HUES64 (cell line): ENCODE data around the gene GOT1.

Source experiments
- H3K27ac ChIP-seq: 2 replicates; pipeline ENCODE4 v1.7.0; 2013; ENCODE audit warnings: low read depth, low read length, inconsistent platforms
- H3K27me3 ChIP-seq: 2 replicates; pipeline ENCODE4 v1.6.1; 2013; ENCODE audit warnings: mild to moderate bottlenecking, low read length; ENCODE audit not compliant: insufficient read depth
- H3K36me3 ChIP-seq: 2 replicates; pipeline ENCODE4 v1.6.1; 2013; ENCODE audit warnings: mild to moderate bottlenecking, low read length; ENCODE audit not compliant: insufficient read depth
- H3K4me1 ChIP-seq: 2 replicates; pipeline ENCODE4 v1.6.1; 2013; ENCODE audit warnings: mild to moderate bottlenecking, low read length, moderate library complexity; ENCODE audit not compliant: insufficient read depth
- H3K4me3 ChIP-seq: 2 replicates; pipeline ENCODE4 v1.5.1; 2013; ENCODE audit warnings: mild to moderate bottlenecking, low read length, moderate library complexity
- H3K9ac ChIP-seq: 2 replicates; pipeline ENCODE4 v1.6.1; 2013; ENCODE audit warnings: mild to moderate bottlenecking, low read depth, low read length
- H3K9me3 ChIP-seq: 2 replicates; pipeline ENCODE4 v1.6.1; 2013; ENCODE audit warnings: low read depth, low read length; ENCODE audit not compliant: insufficient read depth
- WGBS: fragments of 150-250, 120-280 bp; methylation state at CpG from one replicate; pipeline ENCODE4 v1.1.7; 2013; ENCODE audit warnings: missing lambda C conversion rate; 5-methylcytosine and 5-hydroxymethylcytosine counted together

The GOT1 gene

DNA sequence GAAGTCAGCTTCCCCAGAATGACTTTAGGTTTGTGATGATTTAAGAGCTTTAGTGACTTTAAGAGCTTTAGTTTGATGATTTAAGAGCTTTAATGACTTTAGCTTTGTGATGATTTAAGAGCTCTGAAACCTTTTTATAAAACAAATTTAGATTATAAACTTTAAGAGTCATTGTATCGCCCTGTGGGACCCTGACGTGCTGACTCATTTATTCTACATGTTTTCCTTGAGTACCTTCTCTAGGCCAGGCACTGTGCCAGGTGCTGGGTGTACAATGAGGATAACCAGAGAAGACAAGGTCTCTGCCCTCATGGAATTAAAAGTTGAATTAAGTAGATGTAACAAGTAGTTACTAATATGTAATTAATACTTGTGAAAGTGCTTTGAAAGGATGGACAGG, 55.9 kb downstream of the GOT1 start:
- H3K36me3 ChIP-seq: no peaks in the 10 kb centered on the region
- no peaks in the 10 kb centered on the region for H3K9me3 ChIP-seq
- no peak overlapping the region for H3K4me3 ChIP-seq
- H3K27ac ChIP-seq: no peak overlapping the region
- no peaks in the 10 kb centered on the region for H3K27me3 ChIP-seq
- H3K4me1 ChIP-seq: no peaks in the 10 kb centered on the region
- 93% methylated on average over 2 of the region's 2 CpGs for WGBS
- H3K9ac ChIP-seq: no peak overlapping the region

DNA sequence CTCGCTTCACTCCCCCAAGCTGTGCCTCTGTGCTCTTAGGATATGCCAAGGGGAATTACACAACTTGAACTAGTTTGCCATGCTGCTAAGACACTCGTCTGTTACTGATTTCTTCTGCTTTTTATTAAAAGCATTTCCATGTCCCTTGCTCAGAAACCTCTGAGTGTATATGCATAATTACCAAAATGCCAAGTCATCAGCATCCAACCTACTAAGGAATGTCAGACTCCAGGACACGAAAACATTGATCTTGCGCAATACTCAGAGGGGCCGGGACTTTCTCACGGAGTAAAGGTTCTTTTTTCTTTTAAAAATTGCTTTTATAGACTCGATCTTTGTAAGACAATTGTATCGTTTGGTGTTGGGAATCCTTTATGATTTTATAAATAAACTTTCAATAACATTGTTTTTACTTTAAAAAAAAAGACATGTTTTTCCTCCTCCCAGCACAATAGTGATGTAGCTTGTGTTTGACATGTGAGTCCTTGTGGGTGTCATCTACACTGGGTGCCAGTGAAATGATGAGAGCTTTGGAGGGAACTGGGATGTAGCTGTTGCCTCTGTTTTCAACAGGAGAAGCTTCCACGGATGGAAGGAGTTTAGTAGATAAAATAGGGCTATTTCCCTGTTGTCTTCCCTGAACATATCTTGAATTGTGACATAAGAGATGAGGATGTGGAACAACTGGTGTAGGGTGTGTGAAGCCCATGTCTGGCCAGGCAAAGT, 57.7 kb downstream of the GOT1 start:
- whole genome bisulfite sequencing: 94% methylated on average over 7 of the region's 9 CpGs
- no peaks in the 10 kb centered on the region for H3K36me3 ChIP-seq

DNA sequence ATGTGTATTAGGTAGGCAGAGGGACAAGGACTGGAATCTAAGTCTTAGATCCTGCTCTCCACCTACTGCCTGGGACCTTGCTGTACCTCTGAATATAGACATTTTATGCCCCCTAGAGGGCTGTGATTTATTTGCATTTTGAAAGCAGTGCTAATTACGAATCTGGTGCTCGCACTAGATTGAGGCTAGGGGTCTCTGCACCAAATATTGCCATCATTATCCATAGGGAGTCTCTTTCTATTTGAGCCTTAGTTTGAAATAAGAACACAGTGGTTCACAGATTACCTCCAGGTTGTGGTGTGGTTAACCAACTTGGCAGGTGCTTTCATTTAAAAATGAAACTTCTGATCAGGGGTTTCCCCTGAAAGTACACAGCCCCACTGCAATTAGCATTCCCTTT, 59.4 kb downstream of the GOT1 start:
- no peaks in the 10 kb centered on the region for H3K36me3 ChIP-seq
- no peak overlapping the region for H3K27ac ChIP-seq
- H3K4me1 ChIP-seq: no peaks in the 10 kb centered on the region
- no peak overlapping the region for H3K9ac ChIP-seq
- no peak overlapping the region for H3K4me3 ChIP-seq
- 93% methylated on average over 2 of the region's 2 CpGs for WGBS
- H3K9me3 ChIP-seq: no peaks in the 10 kb centered on the region
- no peaks in the 10 kb centered on the region for H3K27me3 ChIP-seq

More for the DNA sequence above, 57.7 kb downstream of the GOT1 start:
- Histone ChIP-seq H3K4me3 (no peak overlapping the region), H3K4me1 (no peaks in the 10 kb centered on the region), H3K27me3 (no peaks in the 10 kb centered on the region), H3K9me3 (no peaks in the 10 kb centered on the region), H3K27ac (no peak overlapping the region), H3K9ac (no peak overlapping the region)

DNA sequence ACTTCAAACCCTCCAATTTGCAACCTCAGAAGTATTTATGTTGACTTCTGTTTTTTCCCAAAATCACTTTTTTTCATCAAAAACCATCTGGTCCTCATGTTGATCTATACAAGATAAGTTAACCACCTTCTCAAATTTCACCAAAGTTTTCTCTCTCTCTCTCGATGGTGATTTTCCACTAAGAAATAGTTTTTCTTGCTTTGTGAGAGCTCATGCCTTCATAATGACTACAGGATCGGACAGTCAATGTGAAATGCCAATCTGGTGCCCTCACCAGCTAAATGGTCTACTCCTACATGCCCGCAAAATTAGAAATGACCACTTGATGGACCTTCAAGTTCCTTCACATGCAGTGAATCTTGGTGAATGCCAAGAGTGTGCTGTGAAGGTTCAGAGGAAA, 60.9 kb downstream of the GOT1 start:
- no peak overlapping the region for H3K27ac ChIP-seq
- H3K9ac ChIP-seq: no peak overlapping the region
- H3K27me3 ChIP-seq: no peaks in the 10 kb centered on the region
- WGBS: 95% methylated on average over 3 of the region's 3 CpGs
- no peaks in the 10 kb centered on the region for H3K4me1 ChIP-seq
- H3K9me3 ChIP-seq: no peaks in the 10 kb centered on the region
- no peak overlapping the region for H3K4me3 ChIP-seq
- no peaks in the 10 kb centered on the region for H3K36me3 ChIP-seq

DNA sequence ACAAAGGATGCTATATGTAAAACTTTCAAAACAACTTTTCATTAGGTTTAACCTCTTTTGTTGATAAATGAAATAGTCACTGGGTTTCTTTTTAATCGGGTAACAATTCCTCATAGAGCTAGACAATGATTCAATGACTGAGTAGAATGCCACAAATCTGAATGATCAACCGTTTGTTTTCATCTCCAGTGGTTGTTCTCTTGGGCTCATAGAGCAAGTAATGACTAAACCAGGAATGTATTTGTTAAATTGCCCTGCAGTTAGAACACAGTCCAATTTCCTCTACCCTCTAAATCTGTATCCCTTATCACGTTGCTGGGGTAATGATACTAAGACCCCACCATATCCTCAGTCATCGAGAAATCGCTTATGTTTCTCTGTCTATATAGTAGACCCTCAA, 61.3 kb downstream of the GOT1 start:
- WGBS: 93% methylated on average over 5 of the region's 5 CpGs

DNA sequence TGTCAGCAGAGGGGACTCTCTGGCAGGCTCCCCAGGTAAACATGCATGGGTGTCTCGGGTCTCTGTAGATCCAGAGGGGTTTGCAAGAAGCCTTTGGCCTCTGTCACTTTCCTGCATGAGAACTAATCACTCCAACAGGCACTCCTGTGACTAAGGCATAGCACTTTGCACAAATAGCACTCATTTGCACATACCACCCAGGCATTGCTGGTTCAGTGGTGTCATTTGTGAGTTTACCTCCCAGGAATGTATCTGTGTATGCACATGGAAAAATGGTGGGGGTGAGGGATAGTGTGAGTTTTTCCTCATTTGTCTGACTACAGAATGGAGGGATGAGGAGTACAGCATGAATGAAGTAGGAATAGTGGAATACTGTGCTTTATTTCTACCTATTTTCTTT, 61.8 kb downstream of the GOT1 start:
- no peaks in the 10 kb centered on the region for H3K27me3 ChIP-seq

More for the DNA sequence above, 61.3 kb downstream of the GOT1 start:
- no peak overlapping the region for H3K27ac ChIP-seq
- H3K4me1 ChIP-seq: no peaks in the 10 kb centered on the region
- no peaks in the 10 kb centered on the region for H3K36me3 ChIP-seq
- H3K4me3 ChIP-seq: no peak overlapping the region
- H3K9ac ChIP-seq: no peak overlapping the region
- H3K9me3 ChIP-seq: no peaks in the 10 kb centered on the region
- no peaks in the 10 kb centered on the region for H3K27me3 ChIP-seq

DNA sequence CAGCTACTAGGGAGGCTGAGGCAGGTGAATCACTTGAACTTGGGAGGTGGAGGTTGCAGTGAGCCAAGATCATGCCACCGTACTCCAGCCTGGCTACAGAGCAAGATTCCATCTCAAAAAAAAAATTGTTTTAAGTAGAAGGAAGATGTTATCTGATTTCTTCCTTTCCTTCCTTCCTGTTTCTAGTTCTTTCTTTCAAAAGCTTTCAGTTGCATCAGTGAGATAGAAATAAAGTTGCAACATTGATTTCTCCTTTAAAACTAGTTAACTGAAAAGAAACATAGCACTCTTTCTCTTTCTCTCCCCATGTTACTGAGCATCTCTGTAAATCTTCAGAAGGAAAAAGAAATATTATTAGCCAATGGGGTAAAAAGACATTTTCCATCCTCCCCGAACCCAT, 63.8 kb downstream of the GOT1 start:
- Histone ChIP-seq H3K27ac (no peak overlapping the region), H3K4me1 (no peaks in the 10 kb centered on the region), H3K4me3 (no peak overlapping the region), H3K9ac (no peak overlapping the region), H3K9me3 (no peaks in the 10 kb centered on the region), H3K27me3 (no peaks in the 10 kb centered on the region), H3K36me3 (no peaks in the 10 kb centered on the region)
- 100% methylated on average over 1 of the region's 2 CpGs for WGBS

More for the DNA sequence above, 61.8 kb downstream of the GOT1 start:
- H3K36me3 ChIP-seq: no peaks in the 10 kb centered on the region
- no peak overlapping the region for H3K27ac ChIP-seq
- H3K4me3 ChIP-seq: no peak overlapping the region
- H3K4me1 ChIP-seq: no peaks in the 10 kb centered on the region
- no peaks in the 10 kb centered on the region for H3K9me3 ChIP-seq
- H3K9ac ChIP-seq: no peak overlapping the region
- WGBS: 67% methylated on average over 1 of the region's 1 CpG

DNA sequence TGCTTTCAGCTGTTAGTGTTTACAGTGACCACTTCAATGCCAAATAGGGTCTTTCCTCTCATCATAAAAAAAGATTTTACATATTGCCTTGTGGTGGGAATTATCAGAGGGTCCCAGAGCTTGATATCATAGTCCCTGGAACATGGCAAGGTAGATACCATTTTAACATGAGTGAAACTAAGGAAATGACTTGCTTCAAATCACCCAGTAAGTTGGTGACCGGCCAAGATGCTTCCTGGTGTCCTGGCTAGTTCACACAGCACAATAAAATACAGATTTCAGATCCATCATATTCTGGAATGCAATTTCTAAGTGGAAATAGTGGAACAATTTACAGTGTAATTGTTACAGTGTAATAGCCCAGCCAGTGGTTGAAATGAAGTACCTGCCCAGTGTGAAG, 64.7 kb downstream of the GOT1 start:
- H3K9me3 ChIP-seq: no peaks in the 10 kb centered on the region
- H3K36me3 ChIP-seq: no peaks in the 10 kb centered on the region
- H3K9ac ChIP-seq: no peak overlapping the region
- H3K4me1 ChIP-seq: no peaks in the 10 kb centered on the region
- WGBS: 88% methylated on average over 1 of the region's 1 CpG
- no peak overlapping the region for H3K27ac ChIP-seq
- no peak overlapping the region for H3K4me3 ChIP-seq
- no peaks in the 10 kb centered on the region for H3K27me3 ChIP-seq

DNA sequence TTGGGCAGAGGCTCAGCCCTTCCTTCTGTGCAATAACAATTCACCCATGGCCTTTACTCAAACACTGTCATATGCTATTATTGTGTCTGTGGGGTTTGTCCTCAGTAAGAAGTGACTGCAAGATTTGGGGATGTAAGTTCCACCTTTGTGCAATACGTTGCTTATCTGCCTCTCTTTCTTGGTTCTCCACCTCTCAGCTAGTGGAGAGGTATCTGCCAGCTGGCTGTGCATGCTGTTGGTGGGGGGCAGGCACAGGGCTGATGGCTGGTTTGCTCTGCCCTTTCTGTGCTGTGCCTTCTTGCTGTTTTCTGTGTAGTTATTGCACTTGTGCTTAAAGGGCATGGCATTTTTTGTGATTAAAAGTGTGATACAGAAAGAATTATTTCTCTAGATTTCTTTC, 65.1 kb downstream of the GOT1 start:
- H3K9me3 ChIP-seq: no peaks in the 10 kb centered on the region
- WGBS: 71% methylated on average over 1 of the region's 1 CpG
- H3K9ac ChIP-seq: no peak overlapping the region
- H3K4me3 ChIP-seq: no peak overlapping the region
- no peaks in the 10 kb centered on the region for H3K27me3 ChIP-seq
- H3K27ac ChIP-seq: no peak overlapping the region
- H3K4me1 ChIP-seq: no peaks in the 10 kb centered on the region
- H3K36me3 ChIP-seq: no peaks in the 10 kb centered on the region

DNA sequence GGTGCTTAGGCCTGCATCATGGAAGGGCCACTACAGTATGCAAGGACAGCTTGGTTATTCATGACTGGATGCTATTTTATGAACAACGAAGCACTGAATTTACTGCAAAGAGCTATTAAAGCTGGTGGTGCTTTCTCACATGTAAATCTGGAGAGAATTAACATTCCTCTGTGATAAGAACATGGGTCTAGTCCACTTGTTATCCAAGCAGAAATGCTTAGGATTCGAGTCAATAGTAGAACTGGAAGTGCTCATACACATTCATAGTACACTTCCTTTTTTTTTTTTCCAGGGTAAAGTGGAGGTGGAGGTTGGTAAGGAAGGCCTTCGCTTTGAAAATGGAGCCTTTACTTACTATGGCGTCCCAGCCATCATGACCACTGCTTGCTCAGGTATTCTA, 66.3 kb downstream of the GOT1 start:
- H3K36me3 ChIP-seq: no peaks in the 10 kb centered on the region
- 96% methylated on average over 3 of the region's 4 CpGs for WGBS
- no peak overlapping the region for H3K27ac ChIP-seq
- no peak overlapping the region for H3K4me3 ChIP-seq
- H3K27me3 ChIP-seq: no peaks in the 10 kb centered on the region
- H3K4me1 ChIP-seq: peaks cover 3% of the 10 kb centered on the region; the same call in 1 of the 2 replicates
- no peaks in the 10 kb centered on the region for H3K9me3 ChIP-seq
- no peak overlapping the region for H3K9ac ChIP-seq

DNA sequence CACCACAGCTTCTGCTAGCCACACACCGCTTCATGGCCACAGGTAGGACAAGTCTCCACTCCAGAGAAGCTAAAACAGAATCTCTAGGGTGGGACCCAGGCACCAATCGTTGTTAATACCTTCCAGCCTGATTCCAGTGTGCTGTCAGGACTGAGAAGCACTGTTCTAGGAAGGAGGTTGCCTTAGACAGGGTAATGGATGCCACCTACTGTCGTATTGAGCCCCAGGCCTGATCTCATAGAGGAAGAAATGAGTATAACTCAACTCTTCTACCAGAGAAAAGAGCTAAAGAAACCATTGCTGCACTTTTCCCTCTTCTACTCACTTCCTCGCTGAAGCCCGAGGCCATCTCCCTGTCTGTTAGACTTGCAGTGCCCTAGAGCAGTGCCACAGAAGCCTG, 69.5 kb downstream of the GOT1 start:
- H3K9ac ChIP-seq: no peak overlapping the region
- H3K4me3 ChIP-seq: no peak overlapping the region

DNA sequence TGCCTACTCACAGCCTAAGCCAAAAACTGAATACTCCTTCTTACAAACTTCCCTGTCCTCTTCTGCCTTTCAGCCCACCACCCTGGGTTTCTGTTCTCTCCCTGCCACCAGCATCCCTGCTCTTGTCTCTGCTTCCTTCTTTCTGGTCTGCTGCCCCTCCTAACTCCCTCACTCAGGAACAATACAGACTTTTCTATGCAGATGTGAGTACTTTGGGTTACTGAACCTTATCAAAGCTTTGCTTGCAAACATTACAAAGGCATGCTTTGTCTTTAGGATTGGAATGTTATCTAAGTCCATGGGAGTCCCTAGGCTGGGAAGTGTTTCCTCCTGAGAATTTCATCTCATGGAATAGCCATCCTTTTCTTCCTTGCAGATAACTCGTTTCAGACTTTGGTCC, 72.3 kb downstream of the GOT1 start:
- Histone ChIP-seq H3K27ac (peak overlapping the region; percentile 74; the same call in 1 of the 2 replicates), H3K9ac (no peak overlapping the region), H3K9me3 (no peaks in the 10 kb centered on the region), H3K27me3 (0 out of 2 replicates have a peak, but pooled peaks cover 4% of the 10 kb centered on the region), H3K4me3 (no peak overlapping the region), H3K36me3 (no peaks in the 10 kb centered on the region), H3K4me1 (peaks cover 17% of the 10 kb centered on the region)
- WGBS: 29% methylated on average over 1 of the region's 1 CpG

More for the DNA sequence above, 69.5 kb downstream of the GOT1 start:
- H3K27ac ChIP-seq: no peak overlapping the region
- peaks cover 17% of the 10 kb centered on the region for H3K4me1 ChIP-seq
- no peaks in the 10 kb centered on the region for H3K9me3 ChIP-seq
- 87% methylated on average over 5 of the region's 5 CpGs for whole genome bisulfite sequencing
- no peaks in the 10 kb centered on the region for H3K36me3 ChIP-seq
- 0 out of 2 replicates have a peak, but pooled peaks cover 4% of the 10 kb centered on the region for H3K27me3 ChIP-seq
